Measurements from ENCODE around the gene CA12.
A peak's percentile ranks its signal among the peaks of the same experiment; 100 is the strongest.

Gene CA12

GRCh38 chr15:63374686-63375520, 6.7 kb downstream of the CA12 start:
- DNase-seq = peak in 1 of 2 donors; percentile 4

GRCh38 chr15:63373866-63374548, 7.6 kb downstream of the CA12 start:
- DNase-seq = no peak

- DNase-seq = no peak
Observed at GRCh38 chr15:63373330-63373729, 8.3 kb downstream of the CA12 start.

GRCh38 chr15:63372753-63373152, 8.9 kb downstream of the CA12 start:
- no peak for DNase-seq

- DNase-seq = peak in 1 of 2 donors; percentile 13
Observed at GRCh38 chr15:63372018-63372705, 9.5 kb downstream of the CA12 start.

- no peak for DNase-seq
Observed at GRCh38 chr15:63371297-63371918, 10.2 kb downstream of the CA12 start.

GRCh38 chr15:63370764-63371163, 10.9 kb downstream of the CA12 start:
- no peak for DNase-seq

GRCh38 chr15:63369781-63370180, 11.9 kb downstream of the CA12 start:
- no peak for DNase-seq

GRCh38 chr15:63369296-63369695, 12.3 kb downstream of the CA12 start:
- no peak for DNase-seq

- DNase-seq = no peak
Observed at GRCh38 chr15:63368503-63368902, 13.1 kb downstream of the CA12 start.

- DNase-seq = no peak
Observed at GRCh38 chr15:63367900-63368299, 13.7 kb downstream of the CA12 start.

- DNase-seq = no peak
Observed at GRCh38 chr15:63367390-63367789, 14.3 kb downstream of the CA12 start.

GRCh38 chr15:63366451-63366850, 15.2 kb downstream of the CA12 start:
- DNase-seq = no peak

GRCh38 chr15:63365273-63365680, 16.4 kb downstream of the CA12 start:
- no peak for DNase-seq

- no peak for DNase-seq
Observed at GRCh38 chr15:63364399-63365272, 17.0 kb downstream of the CA12 start.

GRCh38 chr15:63363292-63363691, 18.4 kb downstream of the CA12 start:
- no peak for DNase-seq

- peak in 1 of 2 donors; percentile 4 for DNase-seq
Observed at GRCh38 chr15:63362885-63363284, 18.8 kb downstream of the CA12 start.

- no peak for DNase-seq
Observed at GRCh38 chr15:63362196-63362595, 19.4 kb downstream of the CA12 start.

- DNase-seq = no peak
Observed at GRCh38 chr15:63360170-63360569, 21.5 kb downstream of the CA12 start.

GRCh38 chr15:63358241-63359029, 23.2 kb downstream of the CA12 start:
- no peak for DNase-seq

- DNase-seq = no peak
Observed at GRCh38 chr15:63357731-63358130, 23.9 kb downstream of the CA12 start.
